ENCODE measurements around the gene NTRK1. TPM values are rescaled to one million over a fixed set of nuclear protein-coding genes. Genes with fewer than 3 reads are reported as not detected.
A peak's percentile ranks its signal among the peaks of the same experiment; 100 is the strongest.
"Not testable (repeated sequence)": the region's sequence is repeated elsewhere in the genome, so short reads cannot be mapped to it uniquely, and the experiment has no call there.

NTRK1 gene
- total and polyA plus RNA-seq, 9 donors: 0.35 to 1.9 (median 0.88) TPM

DNA sequence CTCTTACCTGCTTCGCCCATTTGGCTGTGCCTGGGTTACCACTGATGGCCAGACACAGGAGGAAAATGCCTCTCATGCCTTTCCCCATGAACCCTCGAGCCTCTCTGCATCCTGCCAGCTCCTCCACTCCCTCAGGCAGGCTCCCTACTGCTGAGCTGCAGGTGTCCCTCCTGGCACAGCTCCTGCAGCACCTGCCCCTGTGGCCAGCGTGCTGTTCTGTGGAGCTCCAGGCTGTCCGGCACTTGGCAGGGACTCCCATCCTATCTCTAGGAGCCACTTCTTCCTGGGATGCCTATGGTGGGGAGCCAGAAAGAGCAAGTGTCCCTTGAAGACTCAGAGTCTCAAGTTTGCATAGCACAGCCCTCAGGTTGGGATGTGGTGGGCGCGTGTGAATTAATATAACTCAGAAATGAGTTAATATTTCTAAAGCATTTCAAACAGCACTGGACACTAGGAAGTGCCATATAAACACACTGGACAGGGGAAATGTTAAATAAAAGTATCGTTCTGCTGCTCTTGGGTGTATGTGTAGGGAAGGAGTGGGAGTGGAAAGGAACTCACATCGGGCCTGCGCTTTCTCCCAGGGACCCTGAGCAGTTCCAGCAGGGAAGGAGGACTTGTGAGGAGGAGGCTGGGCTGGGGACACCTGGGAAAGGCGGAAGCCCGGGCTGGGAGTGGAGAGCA, 62.5 kb downstream of the NTRK1 start:
- H3K4me1 ChIP-seq (ENCODE audit: control insufficient read depth, insufficient read depth, low read length): peaks cover 36% of the 10 kb centered on the region
- H3K9me3 ChIP-seq (replicated peaks; ENCODE audit: control insufficient read depth, low read depth, low read length): peaks cover 1% of the 10 kb centered on the region
- no peak overlapping the region for H3K27ac ChIP-seq (ENCODE audit: low read length)
- H3K4me3 ChIP-seq (ENCODE audit: low read length): no peak overlapping the region
- H3K27me3 ChIP-seq (ENCODE audit: control insufficient read depth, insufficient read depth, low read length): peaks cover 87% of the 10 kb centered on the region
- WGBS (ENCODE audit: insufficient coverage): 2% methylated on average over 9 of the region's 11 CpGs
- no peak for DNase-seq
- H3K36me3 ChIP-seq (ENCODE audit: control insufficient read depth, insufficient read depth, low read length): no peaks in the 10 kb centered on the region

DNA sequence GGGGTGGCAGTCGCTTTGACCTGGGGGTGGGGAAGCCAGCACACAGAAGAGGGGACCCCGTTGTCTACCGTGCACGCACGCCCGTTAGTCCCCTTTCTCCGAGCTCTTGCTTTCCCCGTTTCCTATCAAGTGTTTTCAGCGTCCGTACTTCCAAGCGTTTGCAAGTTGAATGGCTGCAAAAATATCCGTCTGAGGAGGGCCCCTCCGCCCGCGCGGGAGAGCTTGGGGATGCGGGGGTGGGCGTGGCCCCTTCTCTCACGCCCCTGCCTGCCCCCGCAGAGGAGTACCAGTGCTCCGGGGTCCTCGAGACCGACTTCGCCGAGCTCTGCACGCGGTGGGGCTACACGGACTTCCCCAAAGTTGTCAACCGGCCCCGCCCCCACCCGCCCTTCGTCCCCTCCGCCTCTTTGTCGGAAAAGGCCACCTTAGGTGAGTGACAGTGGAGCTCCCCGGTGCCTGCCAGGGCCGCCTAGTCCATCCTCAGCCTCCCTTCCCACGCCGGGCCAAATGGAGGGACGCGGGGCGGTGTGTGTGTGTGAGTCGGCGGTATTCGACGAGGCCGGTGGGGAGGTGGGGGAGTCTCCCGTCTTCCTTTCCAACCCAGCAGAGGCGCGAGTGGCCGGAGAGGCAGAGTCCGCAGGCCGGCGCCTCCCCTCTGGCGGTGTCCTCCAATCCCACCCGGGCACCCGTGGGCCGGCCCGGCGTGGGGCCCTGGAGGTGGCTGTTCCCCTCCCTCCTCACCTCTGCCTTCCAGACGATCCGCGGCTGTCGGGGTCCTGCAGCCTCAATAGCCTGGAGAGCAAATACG, 63.2 kb downstream of the NTRK1 start:
- Histone ChIP-seq H3K27me3 (ENCODE audit: control insufficient read depth, insufficient read depth, low read length) (peaks cover 92% of the 10 kb centered on the region), H3K27ac (ENCODE audit: low read length) (no peak overlapping the region), H3K4me1 (ENCODE audit: control insufficient read depth, insufficient read depth, low read length) (peaks cover 36% of the 10 kb centered on the region), H3K9me3 (replicated peaks; ENCODE audit: control insufficient read depth, low read depth, low read length) (no peaks in the 10 kb centered on the region), H3K36me3 (ENCODE audit: control insufficient read depth, insufficient read depth, low read length) (no peaks in the 10 kb centered on the region), H3K4me3 (ENCODE audit: low read length) (peak overlapping the region; percentile 3)
- 2% methylated on average over 36 of the region's 64 CpGs for WGBS (ENCODE audit: insufficient coverage)
- no peak for DNase-seq

DNA sequence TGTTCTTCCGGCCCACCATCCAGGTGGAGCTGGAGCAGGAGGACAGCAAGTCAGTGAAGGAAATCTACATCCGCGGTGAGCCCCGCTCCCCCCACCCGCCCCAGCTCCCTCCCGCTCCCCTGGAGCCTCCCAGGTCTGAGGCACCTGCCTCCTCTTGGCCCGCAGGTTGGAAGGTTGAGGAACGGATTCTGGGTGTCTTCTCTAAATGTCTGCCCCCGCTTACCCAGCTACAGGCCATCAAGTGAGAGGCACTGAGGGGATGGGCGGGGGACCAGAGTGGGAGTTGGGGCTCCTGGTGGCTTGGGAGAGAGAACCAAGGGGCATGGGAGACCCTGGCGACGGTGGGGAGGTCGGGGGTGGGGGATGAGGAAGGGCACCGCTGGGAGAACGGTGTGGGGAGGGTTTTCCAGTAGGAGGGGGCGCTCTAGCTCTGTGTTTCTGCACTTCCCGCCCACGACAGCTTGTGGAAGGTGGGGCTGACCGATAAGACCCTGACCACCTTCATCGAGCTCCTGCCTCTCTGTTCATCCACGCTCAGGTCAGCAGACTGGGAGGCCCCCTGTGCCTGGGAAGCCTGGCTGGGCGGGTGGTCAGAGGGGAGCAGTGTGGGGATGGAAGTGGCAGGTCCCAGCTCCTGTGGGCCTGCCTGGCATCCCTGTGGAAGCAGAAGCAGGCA, 64.0 kb downstream of the NTRK1 start:
- no peak for DNase-seq
- Histone ChIP-seq H3K36me3 (ENCODE audit: control insufficient read depth, insufficient read depth, low read length) (no peaks in the 10 kb centered on the region), H3K4me1 (ENCODE audit: control insufficient read depth, insufficient read depth, low read length) (peaks cover 36% of the 10 kb centered on the region), H3K27me3 (ENCODE audit: control insufficient read depth, insufficient read depth, low read length) (peaks cover 94% of the 10 kb centered on the region), H3K27ac (ENCODE audit: low read length) (no peak overlapping the region), H3K4me3 (ENCODE audit: low read length) (no peak overlapping the region), H3K9me3 (replicated peaks; ENCODE audit: control insufficient read depth, low read depth, low read length) (no peaks in the 10 kb centered on the region)
- WGBS (ENCODE audit: insufficient coverage): 30% methylated on average over 6 of the region's 22 CpGs

GRCh38 chr1:156925154-156926010, 64.7 kb downstream of the NTRK1 start:
- Histone ChIP-seq H3K4me3 (ENCODE audit: low read length) (no peak overlapping the region), H3K27ac (ENCODE audit: low read length) (no peak overlapping the region), H3K9me3 (replicated peaks; ENCODE audit: control insufficient read depth, low read depth, low read length) (no peaks in the 10 kb centered on the region), H3K36me3 (ENCODE audit: control insufficient read depth, insufficient read depth, low read length) (no peaks in the 10 kb centered on the region), H3K4me1 (ENCODE audit: control insufficient read depth, insufficient read depth, low read length) (peaks cover 31% of the 10 kb centered on the region), H3K27me3 (ENCODE audit: control insufficient read depth, insufficient read depth, low read length) (peaks cover 88% of the 10 kb centered on the region)
- no peak for DNase-seq
- 77% methylated on average over 2 of the region's 5 CpGs for WGBS (ENCODE audit: insufficient coverage)

- Histone ChIP-seq H3K4me1 (ENCODE audit: control insufficient read depth, insufficient read depth, low read length) (peaks cover 24% of the 10 kb centered on the region), H3K36me3 (ENCODE audit: control insufficient read depth, insufficient read depth, low read length) (no peaks in the 10 kb centered on the region), H3K9me3 (replicated peaks; ENCODE audit: control insufficient read depth, low read depth, low read length) (no peaks in the 10 kb centered on the region), H3K27ac (ENCODE audit: low read length) (no peak overlapping the region), H3K4me3 (ENCODE audit: low read length) (no peak overlapping the region), H3K27me3 (ENCODE audit: control insufficient read depth, insufficient read depth, low read length) (peaks cover 81% of the 10 kb centered on the region)
- no peak for DNase-seq
- WGBS (ENCODE audit: insufficient coverage): 67% methylated on average over 3 of the region's 3 CpGs
These were observed 65.5 kb downstream of the NTRK1 start for GRCh38 chr1:156926175-156926574.

- WGBS (ENCODE audit: insufficient coverage): 88% methylated on average over 4 of the region's 6 CpGs
- not testable (repeated sequence) for H3K4me3 ChIP-seq (ENCODE audit: low read length); H3K36me3 ChIP-seq (ENCODE audit: control insufficient read depth, insufficient read depth, low read length); DNase-seq; H3K9me3 ChIP-seq (replicated peaks; ENCODE audit: control insufficient read depth, low read depth, low read length); H3K27ac ChIP-seq (ENCODE audit: low read length)
- peaks cover 27% of the 10 kb centered on the region for H3K4me1 ChIP-seq (ENCODE audit: control insufficient read depth, insufficient read depth, low read length)
- H3K27me3 ChIP-seq (ENCODE audit: control insufficient read depth, insufficient read depth, low read length): peaks cover 75% of the 10 kb centered on the region
These were observed 66.0 kb downstream of the NTRK1 start for GRCh38 chr1:156926695-156927094.

DNA sequence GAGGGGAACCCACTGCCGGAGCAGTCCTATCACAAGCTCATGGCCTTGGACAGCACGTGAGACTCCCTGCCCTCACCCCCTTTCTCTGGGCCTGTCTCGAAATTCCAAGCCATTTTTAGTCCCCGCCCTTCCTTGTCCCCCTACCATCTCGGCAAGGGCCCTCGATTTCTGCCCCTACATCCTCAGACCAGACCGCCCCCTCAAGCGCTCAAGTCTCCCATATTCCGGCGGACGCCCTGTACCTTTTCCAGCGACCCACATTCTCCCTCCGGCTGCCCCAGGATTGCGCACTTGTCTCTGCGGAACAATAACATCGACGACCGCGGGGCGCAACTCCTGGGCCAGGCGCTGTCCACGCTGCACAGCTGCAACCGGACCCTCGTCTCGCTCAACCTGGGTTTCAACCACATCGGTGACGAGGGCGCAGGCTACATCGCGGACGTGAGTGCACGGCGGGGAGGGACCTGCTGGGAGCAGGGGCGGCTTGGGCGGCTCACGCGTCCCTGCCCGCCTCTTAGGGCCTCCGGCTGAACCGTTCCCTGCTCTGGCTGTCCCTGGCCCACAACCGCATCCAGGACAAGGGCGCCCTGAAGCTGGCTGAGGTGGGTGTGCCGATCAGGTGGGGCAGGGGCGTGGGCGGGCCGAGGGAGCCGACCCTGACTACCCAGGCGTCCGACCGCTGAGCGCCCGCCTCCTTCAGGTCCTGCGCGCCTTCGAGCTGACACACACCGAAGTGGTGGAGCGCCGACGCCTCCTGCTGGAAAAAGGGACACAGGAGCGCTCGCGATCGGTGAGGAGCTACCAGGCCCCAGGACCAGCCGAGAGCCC, 66.8 kb downstream of the NTRK1 start:
- peak; percentile 73 for DNase-seq
- 4% methylated on average over 64 of the region's 64 CpGs for WGBS (ENCODE audit: insufficient coverage)
- Histone ChIP-seq H3K27me3 (ENCODE audit: control insufficient read depth, insufficient read depth, low read length) (peaks cover 68% of the 10 kb centered on the region), H3K4me3 (ENCODE audit: low read length) (peak overlapping the region; percentile 6), H3K27ac (ENCODE audit: low read length) (no peak overlapping the region), H3K4me1 (ENCODE audit: control insufficient read depth, insufficient read depth, low read length) (peaks cover 30% of the 10 kb centered on the region), H3K9me3 (replicated peaks; ENCODE audit: control insufficient read depth, low read depth, low read length) (no peaks in the 10 kb centered on the region), H3K36me3 (ENCODE audit: control insufficient read depth, insufficient read depth, low read length) (no peaks in the 10 kb centered on the region)

- no peak for DNase-seq
- 18% methylated on average over 4 of the region's 4 CpGs for WGBS (ENCODE audit: insufficient coverage)
- Histone ChIP-seq H3K27ac (ENCODE audit: low read length) (no peak overlapping the region), H3K9me3 (replicated peaks; ENCODE audit: control insufficient read depth, low read depth, low read length) (no peaks in the 10 kb centered on the region), H3K4me3 (ENCODE audit: low read length) (no peak overlapping the region), H3K4me1 (ENCODE audit: control insufficient read depth, insufficient read depth, low read length) (peaks cover 32% of the 10 kb centered on the region), H3K27me3 (ENCODE audit: control insufficient read depth, insufficient read depth, low read length) (peaks cover 61% of the 10 kb centered on the region), H3K36me3 (ENCODE audit: control insufficient read depth, insufficient read depth, low read length) (no peaks in the 10 kb centered on the region)
These were observed 67.5 kb downstream of the NTRK1 start for GRCh38 chr1:156928043-156928602.
